Sciatic nerve (tissue), 2 donors: ENCODE data around the gene AGPAT4. TPM values are rescaled to one million over a fixed set of nuclear protein-coding genes. Genes with fewer than 3 reads are reported as not detected.
"Not testable (repeated sequence)": the region's sequence is repeated elsewhere in the genome, so short reads cannot be mapped to it uniquely, and the experiment has no call there.

Source experiments
- ATAC-seq: fragments of 200-7000 bp; cut with Tn5 transposase; one replicate; pipeline ENCODE4 v1.9.1; 2020; ENCODE audit warnings: mild to moderate bottlenecking, moderate library complexity
- DNase-seq: peaks from one replicate; pipeline ENCODE4 v3.0.0-alpha.2; 2020; ENCODE audit warnings: low spot score
- intact Hi-C: fragments of 100-400 bp; cut with DNase I; formaldehyde crosslinking; loops from one replicate; pipeline ENCODE4 v1.14.2; 2022
- total RNA-seq: library from RNA; stranded (reverse); fragmentation: NEBNext Ultra II Directional; extraction: Animal tissue kit (Norgen Biotek cat#: 25700); gene quantifications from one replicate; pipeline ENCODE4 v1.2.1, GENCODE V29; 2021
- donor health status: DM: no; HTN: no; CAD: no.
- donor health status: DM: no; HTN: no; CAD: no.

AGPAT4 gene
- total RNA-seq, 1 donor from 2014 or later = 25.7 TPM

DNA sequence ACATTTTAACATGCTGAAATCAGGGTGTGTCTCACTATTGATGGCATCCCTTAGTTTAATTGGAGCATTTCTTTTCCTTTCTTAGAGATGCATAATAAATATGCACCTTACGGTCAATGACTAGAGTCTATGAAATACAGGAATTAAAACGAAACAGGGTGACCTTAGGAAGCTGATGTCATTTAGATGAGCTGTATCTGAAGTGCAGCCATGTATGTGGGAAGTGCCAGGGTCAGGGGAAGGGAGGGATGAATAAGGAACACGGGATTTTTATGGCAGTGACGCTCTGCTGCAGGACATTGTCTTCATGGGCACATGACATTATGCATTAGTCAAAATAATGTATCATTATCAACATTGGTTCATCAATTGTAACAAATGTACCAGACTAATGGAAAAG is 84.0 kb downstream of the AGPAT4 start:
- intact Hi-C loops = no loop called here
- DNase-seq (no peak), ATAC-seq (no peak)

DNA sequence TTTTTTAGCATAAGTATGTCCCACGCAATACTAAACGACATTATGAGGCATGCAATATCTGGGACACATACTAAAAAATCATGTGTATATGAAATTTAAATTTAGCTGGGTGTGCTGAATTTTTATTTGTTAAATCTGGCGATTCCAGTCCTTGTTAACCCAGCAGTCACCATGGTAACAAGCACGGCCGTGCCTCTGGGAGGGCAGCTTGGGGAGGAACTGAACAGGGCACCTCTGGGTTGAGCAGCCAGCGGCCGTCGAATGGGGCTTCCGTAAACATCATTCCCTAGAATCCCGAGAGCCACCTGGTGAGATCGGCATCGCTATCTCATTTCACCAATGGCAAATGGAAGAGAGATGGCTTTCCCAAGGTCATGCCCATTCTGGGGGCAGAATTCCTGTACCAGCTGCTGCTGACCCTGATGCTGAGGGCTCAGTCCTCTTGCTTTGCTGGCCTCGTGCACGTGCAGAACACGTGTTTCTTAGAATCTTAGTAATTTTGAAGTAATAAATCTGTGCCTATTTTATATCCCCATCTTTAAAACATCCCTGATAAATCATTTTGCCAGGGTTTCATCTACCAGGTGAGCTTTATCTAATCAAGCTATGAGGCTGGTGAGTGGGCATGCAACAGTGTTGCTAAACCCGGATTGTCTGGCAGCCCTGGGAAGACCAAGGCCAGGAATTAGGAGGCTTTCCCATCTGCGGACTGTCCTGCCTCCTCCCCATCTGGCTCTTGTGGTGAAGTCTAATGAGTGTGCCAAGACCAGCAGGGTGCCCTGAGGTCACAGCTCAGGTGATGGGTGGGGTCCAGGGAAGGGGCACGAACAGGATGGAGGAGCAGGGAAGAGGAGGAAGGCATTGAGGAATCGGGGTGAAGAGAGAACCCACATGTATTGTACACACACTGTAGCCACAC is 85.1 kb downstream of the AGPAT4 start:
- intact Hi-C loops = no loop called here
- DNase-seq = no peak
- no peak for ATAC-seq

DNA sequence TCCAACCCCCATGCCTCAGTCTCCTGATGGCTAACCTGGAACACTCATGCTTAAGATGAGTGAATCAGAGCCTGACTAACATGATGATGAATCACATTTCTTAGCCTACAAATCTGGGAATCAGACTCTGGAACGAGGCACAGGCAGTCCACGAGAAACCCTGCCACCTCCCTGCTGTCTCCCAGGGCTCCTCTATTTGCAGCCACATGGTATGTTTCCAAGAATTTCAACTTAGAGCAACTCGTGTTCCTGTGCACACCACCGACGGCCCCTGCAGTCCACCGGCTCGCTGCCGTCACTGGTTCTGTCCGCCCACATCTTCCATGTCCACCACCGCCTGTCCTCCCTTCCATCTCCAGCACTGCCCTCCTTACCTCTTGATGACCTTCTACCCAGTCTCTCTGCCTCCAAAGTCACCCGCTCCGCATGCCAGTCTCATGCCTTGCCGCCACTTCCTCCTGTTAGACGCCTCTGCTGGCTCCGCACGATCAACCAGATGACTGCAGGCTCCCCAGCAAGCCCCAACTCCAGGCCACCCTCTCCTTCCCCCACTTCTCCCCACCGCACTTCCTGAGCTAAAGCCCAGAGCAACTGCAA is 87.6 kb downstream of the AGPAT4 start:
- intact Hi-C loops = no loop called here
- DNase-seq (no peak), ATAC-seq (peak; percentile 55)

DNA sequence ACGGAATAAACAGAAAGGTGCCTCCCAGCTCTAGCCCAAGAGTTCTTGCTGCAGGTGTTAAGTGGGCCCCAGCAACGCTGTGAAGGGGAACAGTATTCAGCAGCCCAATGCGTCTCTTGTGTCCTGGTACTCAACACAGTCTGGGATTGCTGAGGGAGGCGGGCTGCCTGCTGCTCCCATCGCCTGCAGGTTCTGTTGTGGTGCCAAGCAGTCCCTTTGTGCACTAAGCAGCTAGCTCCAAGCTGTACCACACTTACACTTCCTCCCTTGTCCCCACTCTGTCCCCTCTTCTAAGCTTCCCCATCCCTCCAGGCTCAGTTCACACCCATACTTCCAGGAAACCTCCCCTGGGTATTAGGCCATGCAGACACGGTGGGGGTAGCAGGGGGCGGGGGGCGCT is 92.7 kb downstream of the AGPAT4 start:
- ATAC-seq (no peak), DNase-seq (no peak)
- intact Hi-C loops = no loop called here

DNA sequence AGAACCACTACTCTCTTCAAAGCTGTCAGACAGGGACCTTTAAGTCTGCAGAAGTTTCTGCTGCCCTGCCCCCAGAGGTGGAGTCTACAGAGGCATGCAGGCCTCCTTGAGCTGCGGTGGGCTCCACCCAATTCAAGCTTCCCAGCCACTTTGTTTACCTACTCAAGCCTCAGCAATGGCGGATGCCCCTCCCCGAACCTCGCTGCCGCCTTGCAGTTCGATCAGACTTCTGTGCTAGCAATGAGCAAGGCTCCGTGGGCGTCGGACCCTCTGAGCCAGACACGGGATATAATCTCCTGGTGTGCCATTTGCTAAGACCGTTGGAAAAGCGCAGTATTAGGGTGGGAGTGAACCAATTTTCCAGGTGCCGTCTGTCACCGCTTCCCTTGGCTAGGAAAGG is 95.7 kb downstream of the AGPAT4 start:
- DNase-seq, intact Hi-C loops, ATAC-seq: not testable (repeated sequence)

DNA sequence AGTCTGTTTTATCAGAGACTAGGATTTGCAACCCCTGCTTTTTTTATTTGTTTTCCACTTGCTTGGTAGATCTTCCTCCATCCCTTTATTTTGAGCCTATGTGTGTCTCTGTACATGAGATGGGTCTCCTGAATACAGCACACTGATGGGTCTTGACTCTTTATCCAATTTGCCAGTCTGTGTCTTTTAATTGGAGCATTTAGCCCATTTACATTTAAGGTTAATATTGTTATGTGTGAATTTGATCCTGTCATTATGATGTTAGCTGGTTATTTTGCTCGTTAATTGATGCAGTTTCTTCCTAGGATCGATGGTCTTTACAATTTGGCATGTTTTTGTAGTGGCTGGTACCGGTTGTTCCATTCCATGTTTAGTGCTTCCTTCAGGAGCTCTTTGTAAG is 97.4 kb downstream of the AGPAT4 start:
- ATAC-seq, DNase-seq, intact Hi-C loops: not testable (repeated sequence)

DNA sequence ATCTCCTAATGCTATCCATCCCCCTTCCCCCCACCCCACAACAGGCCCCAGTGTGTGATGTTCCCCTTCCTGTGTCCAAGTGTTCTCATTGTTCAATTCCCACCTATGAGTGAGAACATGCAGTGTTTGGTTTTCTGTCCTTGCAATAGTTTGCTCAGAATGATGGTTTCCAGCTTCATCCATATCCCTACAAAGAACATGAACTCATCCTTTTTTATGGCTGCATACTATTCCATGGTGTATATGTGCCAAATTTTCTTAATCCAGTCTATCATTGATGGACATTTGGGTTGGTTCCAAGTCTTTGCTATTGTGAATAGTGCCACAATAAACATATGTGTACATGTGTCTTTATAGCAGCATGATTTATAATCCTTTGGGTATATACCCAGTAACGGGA is 101.1 kb downstream of the AGPAT4 start:
- intact Hi-C loops, ATAC-seq, DNase-seq: not testable (repeated sequence)

DNA sequence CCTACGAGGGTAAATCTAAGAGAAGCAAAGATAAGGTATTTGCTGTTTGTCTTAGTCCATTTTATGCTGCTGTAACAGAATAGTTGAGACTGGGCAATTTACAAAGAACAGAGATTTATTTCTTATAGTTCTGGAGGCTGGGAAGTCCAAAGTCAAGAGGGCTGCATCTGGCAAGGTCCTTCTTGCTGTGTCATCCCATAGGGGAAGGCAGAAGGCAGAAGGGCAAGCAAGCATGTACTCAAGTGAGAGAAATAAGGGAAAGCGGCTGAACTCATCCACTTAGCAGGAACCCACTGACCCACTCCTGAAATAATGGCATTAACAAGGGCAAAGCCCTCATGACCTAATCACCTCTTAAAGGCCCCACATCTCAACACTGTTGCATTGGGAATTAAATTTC is 102.7 kb downstream of the AGPAT4 start:
- intact Hi-C loops = no loop called here
- ATAC-seq = no peak
- DNase-seq = no peak

DNA sequence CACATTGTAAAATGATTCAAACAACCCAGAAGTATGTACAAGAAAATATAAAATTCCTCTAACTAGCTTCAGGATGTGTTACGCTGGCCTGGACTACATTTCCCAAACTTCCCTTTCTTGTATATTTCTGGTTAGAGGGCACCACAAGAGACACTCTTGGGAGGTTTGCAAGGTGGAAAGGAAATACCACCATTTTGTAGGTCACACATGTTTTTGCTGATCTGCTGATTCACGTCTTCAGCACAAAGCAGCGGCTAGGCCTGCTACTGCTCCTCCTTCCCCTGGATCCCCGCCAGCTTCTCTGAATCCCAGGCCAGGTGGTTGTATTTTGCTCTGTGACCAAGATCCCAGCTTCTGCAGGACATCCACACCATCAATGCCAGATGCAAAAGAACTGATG is 104.2 kb downstream of the AGPAT4 start:
- DNase-seq = peak; percentile 72

DNA sequence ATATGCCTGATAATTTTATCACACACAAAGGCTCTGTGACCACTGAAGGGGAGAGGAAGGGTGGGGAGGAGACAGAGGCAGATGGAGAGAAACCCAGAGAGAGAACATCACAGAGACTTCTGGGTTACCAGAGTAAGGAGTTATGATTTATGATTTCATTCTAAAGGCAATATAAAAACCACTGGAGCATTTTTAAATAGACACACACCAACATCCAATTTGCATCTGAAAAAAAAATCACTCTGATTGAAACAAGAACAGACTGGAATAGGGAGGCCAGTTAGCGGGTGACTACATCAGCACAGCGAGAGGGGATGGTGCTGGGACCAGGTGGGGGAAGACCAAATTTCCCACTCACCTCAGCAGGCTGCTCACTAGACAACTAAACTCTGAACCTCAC is 104.8 kb downstream of the AGPAT4 start:
- no peak for DNase-seq
- ATAC-seq = no peak
- intact Hi-C loops = no loop called here

More for the DNA sequence above, 104.2 kb downstream of the AGPAT4 start:
- ATAC-seq = peak; percentile 76
- intact Hi-C loops = no loop called here

DNA sequence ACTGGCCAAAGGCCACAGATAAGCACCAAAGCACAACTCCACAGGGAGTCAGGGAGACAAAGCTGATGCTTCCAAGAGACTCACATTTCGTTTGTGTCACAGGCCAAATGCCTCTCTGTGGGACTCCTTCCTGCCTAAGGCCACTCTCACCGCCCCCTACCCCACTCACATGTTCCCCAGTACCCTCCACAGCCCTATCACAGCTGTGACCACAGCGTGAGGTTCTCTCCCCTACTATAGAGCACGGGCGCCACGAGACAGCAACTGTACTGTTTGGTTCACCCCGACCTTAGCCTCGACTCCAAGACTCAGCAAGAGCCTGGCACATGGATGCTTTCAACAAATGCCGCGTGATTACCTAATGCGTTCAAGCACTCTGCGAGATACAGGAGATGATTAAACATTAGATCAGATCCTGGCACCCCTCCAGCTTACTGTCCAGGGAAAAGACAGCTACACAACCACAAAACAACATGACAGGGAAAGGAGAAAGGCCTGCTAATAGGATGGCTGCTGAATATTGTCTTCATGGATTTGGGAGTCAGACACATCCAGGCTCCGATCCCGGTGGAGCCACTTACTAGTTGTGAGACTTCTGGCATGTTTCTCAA is 105.5 kb downstream of the AGPAT4 start:
- intact Hi-C loops = no loop called here
- DNase-seq (peak; percentile 69), ATAC-seq (peak; percentile 83)

DNA sequence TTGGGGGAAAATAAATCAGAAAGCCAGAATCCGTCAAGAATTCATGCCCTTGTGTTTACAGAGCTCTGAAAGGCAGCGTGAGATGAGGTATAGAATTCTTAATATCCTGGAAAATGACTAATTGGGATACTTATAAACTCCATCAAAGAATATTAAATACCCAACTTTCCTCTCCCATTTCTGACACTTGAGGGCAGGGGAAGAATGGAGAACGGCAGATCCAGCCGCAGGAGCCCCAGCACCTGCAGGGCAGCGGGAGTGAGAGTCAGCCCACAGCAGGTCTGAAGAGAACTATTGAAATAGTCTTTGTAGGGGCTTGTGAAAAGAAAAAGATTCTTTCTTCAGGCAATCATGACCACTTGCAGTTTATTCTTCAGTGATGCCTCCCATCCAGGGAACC is 107.2 kb downstream of the AGPAT4 start:
- ATAC-seq = no peak
- DNase-seq = peak; percentile 18
- intact Hi-C loops = no loop called here

DNA sequence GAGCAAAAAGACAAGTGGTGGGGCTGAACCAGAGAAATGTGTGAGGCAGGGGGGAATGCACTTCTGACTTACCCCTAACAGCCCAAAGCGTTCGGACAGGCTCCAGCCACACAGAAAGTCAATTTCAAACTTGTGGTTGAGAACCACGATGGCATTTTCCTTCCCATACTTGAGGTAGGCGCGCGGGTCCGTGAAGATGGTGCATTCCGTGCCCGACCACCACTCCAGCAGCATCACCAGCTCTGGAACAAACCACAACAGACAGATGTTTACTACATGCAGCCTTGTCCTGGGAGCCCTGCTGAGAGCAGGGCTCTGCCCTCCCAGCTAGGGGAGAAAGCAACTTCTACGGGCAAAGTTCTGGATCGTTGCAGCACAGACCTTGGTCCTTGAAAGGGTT is 107.7 kb downstream of the AGPAT4 start:
- ATAC-seq = no peak
- intact Hi-C loops = no loop called here
- DNase-seq = peak; percentile 27

DNA sequence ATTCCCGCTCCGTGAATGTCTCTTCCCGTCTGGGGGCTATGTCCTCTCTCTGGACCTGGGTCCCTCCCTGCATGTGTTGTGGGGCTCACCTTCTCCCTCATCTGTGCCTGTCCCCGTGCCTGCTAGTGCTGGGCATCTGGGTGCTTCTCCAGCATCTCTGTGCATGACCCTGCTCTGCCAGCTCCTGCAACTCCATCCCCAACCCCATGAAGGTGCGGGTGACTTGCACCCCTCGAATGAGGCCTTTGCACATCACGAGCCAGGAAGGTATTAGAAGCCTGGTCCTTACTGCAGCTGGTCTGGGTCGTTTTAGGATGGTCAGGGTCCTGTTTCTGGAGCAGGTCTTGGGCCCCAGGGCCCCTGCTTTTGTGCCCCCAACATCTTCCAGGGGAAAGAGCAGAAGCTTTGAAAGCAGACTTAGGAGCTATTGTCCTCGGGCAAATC is 109.7 kb downstream of the AGPAT4 start:
- intact Hi-C loops = no loop called here
- peak; percentile 15 for DNase-seq
- ATAC-seq = no peak

DNA sequence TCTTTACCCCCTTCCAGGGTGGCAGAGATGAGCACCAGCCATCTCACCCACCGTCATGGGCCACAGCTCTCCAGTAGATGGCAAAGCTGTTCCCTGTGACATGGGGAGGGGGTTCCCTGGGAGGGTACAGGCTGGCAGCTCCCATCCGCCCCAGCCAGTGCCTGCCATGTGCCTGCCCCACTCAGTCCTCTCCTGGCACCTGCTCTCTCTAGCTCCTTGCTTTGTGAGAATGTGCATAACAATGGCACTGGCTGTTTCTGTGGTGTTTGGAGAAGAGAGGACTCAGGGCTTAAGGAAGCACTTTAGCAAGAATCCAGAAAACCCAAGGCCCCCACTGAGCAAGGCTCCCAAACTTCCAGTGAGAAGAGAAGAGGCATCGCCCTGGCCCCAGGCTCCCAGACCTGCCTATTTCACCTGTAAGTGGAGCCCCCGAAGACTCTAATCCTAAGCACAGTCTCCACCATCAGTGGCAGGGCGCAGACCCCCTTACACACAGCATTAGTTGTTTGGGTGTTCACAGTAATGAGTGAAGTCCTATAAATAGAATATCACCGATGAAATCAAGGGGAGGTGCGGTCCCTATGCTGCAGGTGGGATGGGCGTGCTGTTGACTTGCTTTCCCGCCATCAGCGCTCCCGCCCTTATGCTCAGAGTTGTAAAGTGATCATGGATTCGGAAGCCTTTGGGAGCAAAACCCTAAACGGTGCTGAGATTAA is 110.2 kb downstream of the AGPAT4 start:
- peak; percentile 23 for DNase-seq
- intact Hi-C loops = no loop called here
- ATAC-seq = no peak

DNA sequence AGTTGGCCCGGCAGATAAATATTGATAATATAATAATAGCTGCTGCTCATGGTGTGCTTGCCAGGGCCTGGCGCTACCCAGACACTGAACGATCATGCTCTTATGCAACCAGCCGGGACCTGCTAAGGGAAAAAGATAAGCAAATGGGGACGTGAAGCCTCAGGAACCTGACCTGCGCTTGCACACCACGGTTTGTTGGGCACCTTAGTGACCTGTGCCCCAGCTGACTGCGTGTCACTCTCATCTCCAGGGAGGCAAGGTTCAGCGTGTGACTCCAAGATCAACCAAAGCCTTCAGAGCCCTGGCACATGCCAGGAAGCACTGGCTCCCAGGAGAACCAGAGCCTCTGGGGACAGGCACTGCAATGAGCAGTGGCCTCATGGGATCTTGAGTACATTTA is 111.1 kb downstream of the AGPAT4 start:
- intact Hi-C loops = no loop called here
- DNase-seq = peak; percentile 32
- ATAC-seq = no peak

DNA sequence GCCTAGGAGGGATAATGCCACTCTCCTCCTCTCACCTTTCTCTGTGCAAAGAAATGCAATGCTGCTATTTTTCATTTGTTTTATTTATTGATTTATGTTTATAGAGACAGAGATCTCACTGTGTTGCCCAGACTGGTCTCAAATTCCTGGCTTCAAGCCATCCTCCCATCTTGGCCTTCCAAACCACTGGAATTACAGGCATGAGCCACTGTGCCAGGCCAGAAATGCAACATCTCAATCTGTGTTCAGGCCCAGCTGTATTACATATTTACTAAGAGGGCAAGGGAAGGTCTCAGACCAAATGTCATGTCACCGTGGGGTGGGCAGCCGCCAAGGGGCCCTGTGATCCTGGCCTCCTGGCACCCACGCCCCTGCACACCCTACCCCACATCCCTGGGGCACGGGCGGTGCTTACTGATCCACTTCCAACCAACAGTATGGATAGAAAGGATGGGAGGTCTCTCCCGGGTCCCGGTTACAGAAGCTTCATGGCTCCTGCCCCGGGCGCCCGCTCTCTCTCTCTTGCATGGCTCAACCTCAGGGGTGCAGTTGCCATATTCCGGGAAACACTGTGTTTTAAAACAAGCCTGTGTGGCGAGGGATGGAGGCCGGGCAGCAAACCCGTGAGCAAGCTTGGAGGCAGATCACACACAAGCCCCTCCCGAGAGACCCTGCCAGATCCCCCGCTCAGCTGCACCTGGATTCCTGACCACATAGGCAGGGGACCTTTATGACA is 111.8 kb downstream of the AGPAT4 start:
- intact Hi-C loops = no loop called here
- peak; percentile 25 for ATAC-seq
- DNase-seq = peak; percentile 39

DNA sequence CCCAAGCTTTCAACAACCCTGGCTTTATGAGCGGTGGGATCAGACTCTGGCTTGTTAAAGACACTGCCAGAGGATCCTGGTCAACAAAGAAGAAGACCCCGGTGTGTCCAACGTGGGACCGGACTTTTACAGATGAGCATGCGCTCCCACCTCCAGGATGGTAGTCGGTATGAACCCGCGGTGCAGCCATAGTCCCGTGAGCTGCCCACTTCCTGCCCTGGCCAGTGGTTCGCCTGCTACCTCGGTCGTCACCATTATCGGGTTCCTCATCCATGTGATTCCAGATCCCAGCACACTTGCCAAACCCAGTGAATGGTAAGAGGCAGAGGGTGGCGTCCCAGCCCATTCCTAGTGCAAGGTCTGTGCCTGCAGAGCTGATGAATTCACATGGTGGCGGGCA is 112.7 kb downstream of the AGPAT4 start:
- intact Hi-C loops = no loop called here
- peak; percentile 7 for ATAC-seq

More for the DNA sequence above, 112.7 kb downstream of the AGPAT4 start:
- peak; percentile 53 for DNase-seq
